HepG2 (cell line): ENCODE data around the gene ATAD3A. TPM values are rescaled to one million over a fixed set of nuclear protein-coding genes. Genes with fewer than 3 reads are reported as not detected.

Experiments
- CREB1 ChIP-seq, 2 experiments: fragments of 450-650 bp in 1 of 2; IDR thresholded peaks; 2 replicates each; pipeline ENCODE4 v1.6.1; 2016 to 2017; ENCODE audit warnings: control low read depth in 1 of 2, mild to moderate bottlenecking in 1 of 2, missing compliant biosample characterization in 1 of 2, missing genetic modification characterization in 1 of 2
- HBP1 ChIP-seq: IDR thresholded peaks from 2 replicates; pipeline ENCODE4 v1.6.1; 2016; ENCODE audit warnings: low read depth, control low read depth
- HNRNPK ChIP-seq: fragments of 200-400 bp; formaldehyde crosslinking; IDR thresholded peaks from 2 replicates; pipeline ENCODE4 v1.6.1; 2018; ENCODE audit warnings: low read length, low read depth, moderate library complexity, mild to moderate bottlenecking; ENCODE audit not compliant: poor library complexity, severe bottlenecking
- MIXL1 ChIP-seq: IDR thresholded peaks from 2 replicates; pipeline ENCODE4 v1.6.1; 2016
- MTERF4 ChIP-seq: sonication (generic); formaldehyde crosslinking; IDR thresholded peaks from 2 replicates; pipeline ENCODE4 v1.8.0; 2023; ENCODE audit warnings: mild to moderate bottlenecking, missing genetic modification reagents
- NFE2 ChIP-seq: sonication (generic); formaldehyde crosslinking; IDR thresholded peaks from 2 replicates; pipeline ENCODE4 v1.4.0; 2020; ENCODE audit warnings: missing genetic modification reagents
- RFX5 ChIP-seq: IDR thresholded peaks from 2 replicates; pipeline ENCODE4 v1.6.1; 2011; ENCODE audit warnings: low read depth, low read length, improper control_type of control experiment
- RXRA ChIP-seq: sonication (generic); formaldehyde crosslinking; IDR thresholded peaks from 2 replicates; pipeline ENCODE4 v1.5.1; 2020; ENCODE audit warnings: missing genetic modification reagents
- TOPORS ChIP-seq: sonication (generic); formaldehyde crosslinking; IDR thresholded peaks from 2 replicates; pipeline ENCODE4 v1.8.0; 2023; ENCODE audit warnings: mild to moderate bottlenecking, missing genetic modification reagents
- ZBTB7B ChIP-seq: sonication (generic); formaldehyde crosslinking; IDR thresholded peaks from 2 replicates; pipeline ENCODE4 v1.4.0; 2020; ENCODE audit warnings: missing genetic modification reagents
- ZNF383 ChIP-seq: sonication (generic); formaldehyde crosslinking; IDR thresholded peaks from 2 replicates; pipeline ENCODE4 v1.4.0; 2020; ENCODE audit warnings: missing genetic modification reagents, mild to moderate bottlenecking, borderline replicate concordance
- ZNF407 ChIP-seq: sonication (generic); formaldehyde crosslinking; IDR thresholded peaks from one replicate; pipeline ENCODE4 v1.5.1; 2020; ENCODE audit warnings: mild to moderate bottlenecking, missing genetic modification reagents; ENCODE audit errors: not compliant biosample characterization
- ZNF614 ChIP-seq: IDR thresholded peaks from 2 replicates; pipeline ENCODE4 v1.6.1; 2018; ENCODE audit warnings: missing biosample characterization, missing genetic modification reagents, inconsistent platforms, borderline replicate concordance
- polyA plus RNA-seq, 8 experiments: library from polyadenylated mRNA; depleted of rRNA in 3 of 8; stranded (reverse) in 7 of 8; unstranded in 1 of 8; fragments of >200 nt; fragmentation: Illumina TruSeq in 4 of 8; extraction: Trizol in 4 of 8; gene quantifications; 2 replicates each; pipeline versions ENCODE4 v1.2.1 to v1.2.3, GENCODE V29; 2011 to 2016; ENCODE audit warnings: low read depth in 4 of 8, missing spikeins in 1 of 8, mixed read lengths in 1 of 8; ENCODE audit not compliant: insufficient read depth in 1 of 8
- total RNA-seq, 5 experiments: library from RNA; depleted of rRNA; stranded (reverse); fragments of >200 nt; fragmentation: Illumina TruSeq; extraction: Trizol; gene quantifications; 2 replicates each; pipeline ENCODE4 v1.2.3, GENCODE V29; 2016; ENCODE audit warnings: low read depth in 1 of 5

The ATAD3A gene
- total and polyA plus RNA-seq, 2 of the 13 experiments (the other 11 are each of a cell fraction or from before 2014, with no cell fraction given) = 10.6 to 49.0 TPM

GRCh38 chr1:1471389-1472052 lies 40.4 kb upstream of the ATAD3A start, which contains the start of gene ATAD3B (continued):
- TF ChIP-seq ZNF407 (no peak), HBP1 (CRISPR knock-in tag) (peak; percentile 73), CREB1 (IDR thresholded peaks at IDR 0.05) (peak; percentile 96), CREB1 (CRISPR knock-in tag; IDR thresholded peaks at IDR 0.05) (peak; percentile 98), ZNF383 (CRISPR knock-in tag) (no peak), RXRA (CRISPR knock-in tag) (peak; percentile 63; the same call in 1 of the 2 replicates), RFX5 (peak; percentile 54), ZBTB7B (no peak), HNRNPK (no peak), ZNF614 (CRISPR knock-in tag) (no peak), MTERF4 (CRISPR knock-in tag) (no peak), TOPORS (CRISPR knock-in tag) (no peak), NFE2 (CRISPR knock-in tag) (no peak), MIXL1 (no peak)
